Ishikawa (cell line): ENCODE measurements around the gene DCAF8.

Experiments
- CEBPB ChIP-seq: IDR thresholded peaks from 2 replicates; pipeline ENCODE4 v1.6.1; 2012
- CREB1 ChIP-seq: IDR thresholded peaks from 2 replicates; pipeline ENCODE4 v1.6.1; 2012; ENCODE audit warnings: low read depth
- EGR1 ChIP-seq: IDR thresholded peaks from 2 replicates; pipeline ENCODE4 v1.6.1; 2012
- EP300 ChIP-seq: IDR thresholded peaks from 2 replicates; pipeline ENCODE4 v1.6.1; 2012; ENCODE audit warnings: borderline replicate concordance
- FOXM1 ChIP-seq: IDR thresholded peaks from 2 replicates; pipeline ENCODE4 v1.6.1; 2012; ENCODE audit warnings: low read depth, borderline replicate concordance
- MAX ChIP-seq: IDR thresholded peaks from 2 replicates; pipeline ENCODE4 v1.6.1; 2012
- NFIC ChIP-seq: IDR thresholded peaks from 2 replicates; pipeline ENCODE4 v1.6.1; 2012
- RAD21 ChIP-seq: IDR thresholded peaks from 2 replicates; pipeline ENCODE4 v1.6.1; 2012; ENCODE audit warnings: low read depth
- REST ChIP-seq: IDR thresholded peaks from 2 replicates; pipeline ENCODE4 v1.6.1; 2012; ENCODE audit warnings: low read depth, mild to moderate bottlenecking
- TAF1 ChIP-seq: IDR thresholded peaks from 2 replicates; pipeline ENCODE4 v1.6.1; 2012; ENCODE audit warnings: low read depth, mild to moderate bottlenecking
- TCF12 ChIP-seq: IDR thresholded peaks from 2 replicates; pipeline ENCODE4 v1.6.1; 2012; ENCODE audit warnings: low read depth
- TEAD4 ChIP-seq: IDR thresholded peaks from 2 replicates; pipeline ENCODE4 v1.6.1; 2012
- USF1 ChIP-seq: IDR thresholded peaks from 2 replicates; pipeline ENCODE4 v1.6.1; 2012
- YY1 ChIP-seq: IDR thresholded peaks from 2 replicates; pipeline ENCODE4 v1.6.1; 2012; ENCODE audit warnings: low read depth
- ZBTB7A ChIP-seq: IDR thresholded peaks from 2 replicates; pipeline ENCODE4 v1.6.1; 2012; ENCODE audit warnings: low read depth

The DCAF8 gene

GRCh38 chr1:160220301-160220700 is 42.0 kb downstream of the DCAF8 start:
- TF ChIP-seq RAD21 (no peak), YY1 (no peak), EP300 (no peak), MAX (no peak), TAF1 (no peak), TCF12 (no peak), USF1 (no peak), FOXM1 (no peak), TEAD4 (no peak), REST (no peak), NFIC (no peak), EGR1 (no peak), CEBPB (no peak), ZBTB7A (no peak), CREB1 (no peak)

- TF ChIP-seq RAD21, result peak; percentile 74
- no peak for TF ChIP-seq TEAD4
- no peak for TF ChIP-seq YY1
- TF ChIP-seq EP300, result no peak
These were observed 43.1 kb downstream of the DCAF8 start for GRCh38 chr1:160219062-160219929.

- TF ChIP-seq USF1 (no peak), FOXM1 (0 out of 2 replicates have a peak, but pooled peaks have one; percentile 32), TEAD4 (peak; percentile 49), TCF12 (peak; percentile 85), REST (no peak), YY1 (no peak), NFIC (peak; percentile 96), EP300 (peak; percentile 70; the same call in 1 of the 2 replicates)
These were observed 44.8 kb downstream of the DCAF8 start for GRCh38 chr1:160217481-160218051.

- no peak for TF ChIP-seq TAF1
- TF ChIP-seq FOXM1, result no peak
- no peak for TF ChIP-seq ZBTB7A
- no peak for TF ChIP-seq USF1
- no peak for TF ChIP-seq TEAD4
- TF ChIP-seq EGR1, result no peak
- TF ChIP-seq EP300, result no peak
- no peak for TF ChIP-seq NFIC
- no peak for TF ChIP-seq RAD21
- TF ChIP-seq YY1, result no peak
- TF ChIP-seq CEBPB, result no peak
- no peak for TF ChIP-seq TCF12
- TF ChIP-seq MAX, result no peak
- no peak for TF ChIP-seq REST
- TF ChIP-seq CREB1, result no peak
These were observed 46.0 kb downstream of the DCAF8 start for GRCh38 chr1:160216301-160216700.
